Measurements from ENCODE around the gene ALKBH8.
A peak's percentile ranks its signal among the peaks of the same experiment; 100 is the strongest.

DNA sequence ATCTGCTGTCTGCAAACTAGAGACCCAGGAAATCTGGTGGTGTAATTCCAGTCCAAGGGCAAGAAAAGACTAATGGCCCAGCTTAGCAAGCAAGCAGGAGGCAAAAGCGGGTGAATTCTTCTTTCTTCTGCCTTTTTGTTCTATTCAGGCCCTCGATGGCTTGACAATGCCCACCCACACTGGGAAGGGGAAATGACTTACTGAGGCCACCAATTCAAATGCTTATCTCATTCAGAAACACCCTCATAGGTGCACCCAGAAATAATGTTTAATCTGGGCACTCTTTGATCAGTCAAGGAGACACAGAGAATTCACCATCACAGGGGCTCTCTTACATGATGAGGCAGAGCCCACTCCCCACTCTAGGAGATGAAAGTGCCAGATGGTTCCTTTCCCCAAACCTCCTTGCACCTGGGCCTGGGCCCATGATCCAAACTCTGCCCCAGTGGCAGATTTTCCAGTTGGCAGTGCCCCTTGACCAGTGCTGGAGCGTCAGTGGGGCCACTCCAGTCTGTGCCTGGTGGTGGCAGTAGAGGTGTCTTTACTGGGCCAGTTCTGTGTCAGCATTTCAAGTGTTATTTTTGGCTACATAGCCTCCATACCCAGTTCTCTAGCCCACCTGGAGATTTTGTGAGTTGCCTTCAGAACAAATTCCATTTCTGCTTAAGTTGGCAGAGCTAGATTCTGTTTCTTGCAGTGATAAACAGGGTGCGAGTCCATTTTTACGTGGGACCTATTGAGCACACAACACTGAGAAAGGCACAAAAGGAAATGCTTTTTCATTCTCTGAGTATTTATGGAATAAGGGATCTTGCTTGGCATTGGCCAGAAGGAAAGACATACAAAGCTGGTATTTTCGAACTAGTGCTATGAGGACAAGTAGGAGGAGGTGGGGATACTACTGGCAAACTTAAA lies 32.9 kb upstream of the ALKBH8 start:
- TF ChIP-seq, protein P1, sequence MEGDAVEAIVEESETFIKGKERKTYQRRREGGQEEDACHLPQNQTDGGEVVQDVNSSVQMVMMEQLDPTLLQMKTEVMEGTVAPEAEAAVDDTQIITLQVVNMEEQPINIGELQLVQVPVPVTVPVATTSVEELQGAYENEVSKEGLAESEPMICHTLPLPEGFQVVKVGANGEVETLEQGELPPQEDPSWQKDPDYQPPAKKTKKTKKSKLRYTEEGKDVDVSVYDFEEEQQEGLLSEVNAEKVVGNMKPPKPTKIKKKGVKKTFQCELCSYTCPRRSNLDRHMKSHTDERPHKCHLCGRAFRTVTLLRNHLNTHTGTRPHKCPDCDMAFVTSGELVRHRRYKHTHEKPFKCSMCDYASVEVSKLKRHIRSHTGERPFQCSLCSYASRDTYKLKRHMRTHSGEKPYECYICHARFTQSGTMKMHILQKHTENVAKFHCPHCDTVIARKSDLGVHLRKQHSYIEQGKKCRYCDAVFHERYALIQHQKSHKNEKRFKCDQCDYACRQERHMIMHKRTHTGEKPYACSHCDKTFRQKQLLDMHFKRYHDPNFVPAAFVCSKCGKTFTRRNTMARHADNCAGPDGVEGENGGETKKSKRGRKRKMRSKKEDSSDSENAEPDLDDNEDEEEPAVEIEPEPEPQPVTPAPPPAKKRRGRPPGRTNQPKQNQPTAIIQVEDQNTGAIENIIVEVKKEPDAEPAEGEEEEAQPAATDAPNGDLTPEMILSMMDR (IDR thresholded peaks at IDR 0.05; ENCODE audit: insufficient read depth, low read depth, low read length) = peak; percentile 30
- TF ChIP-seq EZH2 (IDR thresholded peaks at IDR 0.05; ENCODE audit: insufficient read depth, low read length) = no peak
